ENCODE results near the gene SCGB2A2.

DNA sequence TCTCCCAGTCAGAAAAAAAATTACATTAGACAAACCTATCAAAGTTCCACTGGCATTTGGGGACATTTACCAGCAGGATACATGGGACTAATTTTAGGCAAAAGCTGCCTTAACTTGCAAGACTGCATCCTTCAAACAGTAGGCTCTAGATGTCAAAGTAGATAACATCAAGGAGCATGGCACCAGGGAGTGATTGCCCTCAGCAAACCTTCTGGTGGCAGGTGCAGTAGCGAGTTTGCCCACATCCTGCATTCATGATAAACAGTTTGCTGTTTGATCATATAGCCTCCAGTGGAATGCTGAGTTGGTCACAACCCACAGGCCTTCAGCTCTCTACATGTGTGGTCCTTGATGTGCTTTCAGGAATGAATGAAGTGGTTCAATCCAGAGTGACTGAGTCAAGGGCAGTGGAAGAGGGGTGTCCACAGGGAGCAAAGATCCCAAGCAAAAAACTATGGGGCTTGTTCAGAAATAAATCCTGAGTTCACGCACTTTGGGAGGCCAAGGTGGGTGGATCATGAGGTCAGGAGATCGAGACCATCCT is 15.9 kb upstream of the SCGB2A2 start:
- no peak for TF ChIP-seq YY1 (IDR thresholded peaks at IDR 0.05; ENCODE audit: insufficient read depth, insufficient read length)
- no peak for TF ChIP-seq ZNF274 (IDR thresholded peaks at IDR 0.05; ENCODE audit: low read depth, low read length)
